ENCODE data around the gene ELMO1.
A peak's percentile ranks its signal among the peaks of the same experiment; 100 is the strongest.

The ELMO1 gene

GRCh38 chr7:37061849-37062559 is 386.7 kb downstream of the ELMO1 start:
- no peak for DNase-seq (ENCODE audit: low read depth in 2 of 2)

GRCh38 chr7:37056234-37056912 is 392.3 kb downstream of the ELMO1 start:
- DNase-seq (ENCODE audit: low read depth in 2 of 2) = no peak

DNA sequence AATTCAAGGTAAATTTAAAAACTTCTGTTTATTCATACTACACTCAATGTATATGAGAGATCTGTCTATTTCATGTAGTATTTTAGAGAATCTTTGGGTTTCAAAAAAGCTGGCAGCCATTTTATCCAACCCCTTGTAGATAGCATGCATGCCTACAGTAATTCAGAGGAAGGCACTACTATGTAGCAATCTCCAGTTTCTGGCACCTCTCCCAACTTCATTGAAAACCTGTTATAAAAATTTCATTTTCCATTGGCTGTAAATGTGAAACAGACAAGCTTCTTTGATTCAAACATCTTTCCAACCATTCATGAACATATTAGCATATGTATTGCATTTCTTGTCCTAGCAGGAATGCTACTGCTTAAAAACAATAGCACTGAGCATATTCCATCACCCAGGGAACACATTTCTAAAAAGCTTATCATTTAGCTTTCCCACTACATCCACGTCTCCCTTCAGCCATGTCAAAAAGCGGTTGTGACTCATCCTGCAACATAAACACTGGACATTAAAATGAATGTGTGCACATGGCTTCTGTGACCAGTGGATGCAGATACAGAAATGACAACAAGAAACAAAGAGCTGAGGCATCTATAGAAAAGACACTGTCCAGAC is 393.9 kb downstream of the ELMO1 start:
- no peak for DNase-seq (ENCODE audit: low read depth in 2 of 2)

- no peak for DNase-seq (ENCODE audit: low read depth in 2 of 2)
Observed at GRCh38 chr7:37052705-37053104, 396.0 kb downstream of the ELMO1 start.

- DNase-seq (ENCODE audit: low read depth in 2 of 2) = no peak
Observed at GRCh38 chr7:37050801-37051200, 397.9 kb downstream of the ELMO1 start.

- no peak for DNase-seq (ENCODE audit: low read depth in 2 of 2)
Observed at GRCh38 chr7:37048674-37049073, 400.0 kb downstream of the ELMO1 start.

GRCh38 chr7:37047260-37047659 is 401.4 kb downstream of the ELMO1 start:
- DNase-seq (ENCODE audit: low read depth in 2 of 2) = no peak

GRCh38 chr7:37046531-37047079 is 402.1 kb downstream of the ELMO1 start:
- no peak for DNase-seq (ENCODE audit: low read depth in 2 of 2)

- DNase-seq (ENCODE audit: low read depth in 2 of 2) = no peak
Observed at GRCh38 chr7:37045681-37046179, 402.9 kb downstream of the ELMO1 start.

- DNase-seq (ENCODE audit: low read depth in 2 of 2) = no peak
Observed at GRCh38 chr7:37041461-37041860, 407.2 kb downstream of the ELMO1 start.

DNA sequence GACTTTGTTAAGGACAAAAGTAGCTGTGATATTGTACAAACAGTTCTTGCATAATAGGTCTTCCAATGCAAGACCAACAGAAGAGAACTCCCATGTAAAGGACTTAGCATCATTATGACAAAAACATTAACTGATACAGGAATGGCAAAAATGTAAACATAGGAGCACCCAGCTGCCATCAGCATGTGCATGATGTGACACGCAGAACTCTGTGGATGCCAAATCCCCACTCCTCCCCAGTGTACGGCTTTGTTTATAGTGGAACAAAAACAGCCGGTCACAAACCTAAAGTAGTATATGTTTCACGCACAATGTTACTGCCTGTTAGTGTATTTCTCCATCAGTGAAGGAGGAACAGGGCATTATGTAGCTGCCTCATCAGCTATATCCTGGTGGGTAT is 408.3 kb downstream of the ELMO1 start:
- no peak for DNase-seq (ENCODE audit: low read depth in 2 of 2)

DNA sequence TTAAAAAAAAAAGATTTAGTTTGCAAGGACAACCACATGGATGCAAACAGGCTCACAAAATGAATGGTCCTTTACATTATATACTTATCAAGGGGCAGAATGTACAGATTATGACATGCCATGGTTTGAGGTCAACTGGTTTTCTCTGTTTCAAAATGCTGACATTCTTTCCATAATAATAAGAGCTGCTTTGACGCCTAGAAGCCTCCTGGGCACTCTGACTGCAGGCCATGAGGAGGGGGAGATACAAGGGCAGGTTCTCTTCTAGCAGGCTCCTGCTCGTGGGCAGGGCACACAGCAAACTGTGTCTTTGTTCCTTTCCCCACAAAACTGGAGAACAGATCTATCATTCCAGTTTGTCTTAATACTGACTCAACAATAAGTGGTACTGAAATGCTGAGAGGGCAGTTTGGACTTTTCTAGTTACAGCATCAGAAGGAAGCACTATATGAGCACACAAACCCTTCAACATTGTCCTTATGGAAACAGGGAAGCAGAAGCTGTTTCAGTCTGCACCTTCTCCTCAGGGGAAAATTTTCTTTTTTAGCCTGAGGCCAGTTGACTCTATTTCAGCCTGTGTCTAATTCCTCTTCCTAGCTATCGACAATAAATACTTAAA is 409.4 kb downstream of the ELMO1 start:
- no peak for DNase-seq (ENCODE audit: low read depth in 2 of 2)

DNA sequence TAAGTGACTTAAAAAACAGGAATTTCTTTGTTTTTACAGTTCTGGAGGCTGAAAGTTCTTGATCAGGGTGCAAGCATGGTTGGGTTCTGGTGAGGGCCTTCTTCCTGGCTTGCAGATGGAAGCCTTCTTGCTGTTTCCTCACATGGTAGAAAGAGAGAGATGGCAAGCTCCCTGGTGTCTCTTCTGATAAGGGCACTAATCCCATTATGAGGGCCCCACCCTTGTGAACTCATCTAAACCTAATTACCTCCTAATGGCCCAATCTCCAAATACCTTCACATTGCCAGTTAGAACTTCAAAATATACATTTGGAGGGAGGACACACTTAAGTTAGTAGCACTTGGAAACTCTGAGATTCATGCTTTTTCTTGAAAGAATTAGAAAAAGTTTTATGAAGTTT is 410.0 kb downstream of the ELMO1 start:
- no peak for DNase-seq (ENCODE audit: low read depth in 2 of 2)

GRCh38 chr7:37037286-37037685 is 411.4 kb downstream of the ELMO1 start:
- no peak for DNase-seq (ENCODE audit: low read depth in 2 of 2)

DNA sequence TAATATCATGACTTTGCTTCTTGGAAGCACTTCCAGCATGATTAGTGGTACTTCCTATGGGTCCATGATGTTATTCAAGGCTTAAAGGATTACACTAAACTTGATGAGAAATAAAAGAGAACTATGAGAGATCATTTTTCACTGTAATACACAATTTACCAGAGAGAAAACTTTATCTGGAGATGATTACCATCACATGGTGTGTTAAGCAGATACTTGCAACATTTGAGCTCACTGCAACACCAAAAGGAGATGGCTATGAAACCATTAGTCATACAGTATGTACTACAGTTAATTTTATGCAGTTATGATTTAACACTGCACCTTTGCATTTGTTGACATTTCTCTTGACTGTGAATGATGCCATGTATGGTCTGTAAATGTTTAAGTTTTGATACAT is 413.0 kb downstream of the ELMO1 start:
- no peak for DNase-seq (ENCODE audit: low read depth in 2 of 2)

DNA sequence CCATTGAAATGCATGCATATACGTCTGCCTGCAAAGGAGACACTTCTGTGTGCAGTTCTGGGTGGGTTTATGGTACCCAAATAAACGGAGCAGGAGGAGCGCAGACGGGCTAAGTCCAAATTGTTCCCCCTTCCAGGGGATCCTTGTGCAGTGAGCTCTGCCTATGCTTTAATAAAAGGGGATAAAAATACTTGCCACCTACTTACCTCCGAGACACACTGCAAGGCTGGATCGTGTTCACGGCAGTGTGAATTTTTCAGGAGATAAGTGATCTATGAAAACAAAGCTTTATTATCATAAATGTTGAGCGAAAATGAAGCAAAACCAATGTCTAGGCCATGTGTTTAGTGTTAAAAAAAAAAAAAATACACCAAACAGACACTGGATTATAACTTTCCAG is 415.5 kb downstream of the ELMO1 start:
- no peak for DNase-seq (ENCODE audit: low read depth in 2 of 2)

GRCh38 chr7:37032258-37032601 is 416.4 kb downstream of the ELMO1 start:
- DNase-seq (ENCODE audit: low read depth in 2 of 2) = no peak

- peak; percentile 23 to 28 for DNase-seq (ENCODE audit: low read depth in 2 of 2)
Observed at GRCh38 chr7:37031571-37032257, 416.9 kb downstream of the ELMO1 start.

DNA sequence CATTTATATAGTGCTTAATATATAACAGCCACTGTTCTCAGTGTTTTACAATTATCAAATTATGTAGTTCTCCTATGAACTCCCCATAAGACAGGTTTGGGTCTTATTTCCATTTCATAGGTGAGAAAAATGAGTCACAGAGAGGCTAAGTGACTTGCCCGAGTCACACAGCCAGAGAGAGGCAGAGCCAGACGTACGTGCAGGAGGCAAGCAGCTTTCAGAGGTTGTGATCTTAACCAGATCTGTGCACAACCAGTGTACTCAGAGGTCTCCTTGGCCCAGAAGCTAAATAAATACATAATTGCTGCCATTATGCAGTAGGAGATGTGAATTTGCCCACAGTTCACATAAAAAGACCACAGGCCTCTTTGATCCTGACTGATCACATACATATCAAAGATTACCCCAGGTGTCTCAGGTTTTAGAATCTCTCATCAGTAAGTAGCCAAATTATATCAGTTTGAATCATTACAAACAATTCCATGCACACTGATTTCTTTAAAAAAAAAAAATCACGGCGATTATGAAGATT is 419.7 kb downstream of the ELMO1 start:
- DNase-seq (ENCODE audit: low read depth in 2 of 2) = peak; percentile 13 to 49

DNA sequence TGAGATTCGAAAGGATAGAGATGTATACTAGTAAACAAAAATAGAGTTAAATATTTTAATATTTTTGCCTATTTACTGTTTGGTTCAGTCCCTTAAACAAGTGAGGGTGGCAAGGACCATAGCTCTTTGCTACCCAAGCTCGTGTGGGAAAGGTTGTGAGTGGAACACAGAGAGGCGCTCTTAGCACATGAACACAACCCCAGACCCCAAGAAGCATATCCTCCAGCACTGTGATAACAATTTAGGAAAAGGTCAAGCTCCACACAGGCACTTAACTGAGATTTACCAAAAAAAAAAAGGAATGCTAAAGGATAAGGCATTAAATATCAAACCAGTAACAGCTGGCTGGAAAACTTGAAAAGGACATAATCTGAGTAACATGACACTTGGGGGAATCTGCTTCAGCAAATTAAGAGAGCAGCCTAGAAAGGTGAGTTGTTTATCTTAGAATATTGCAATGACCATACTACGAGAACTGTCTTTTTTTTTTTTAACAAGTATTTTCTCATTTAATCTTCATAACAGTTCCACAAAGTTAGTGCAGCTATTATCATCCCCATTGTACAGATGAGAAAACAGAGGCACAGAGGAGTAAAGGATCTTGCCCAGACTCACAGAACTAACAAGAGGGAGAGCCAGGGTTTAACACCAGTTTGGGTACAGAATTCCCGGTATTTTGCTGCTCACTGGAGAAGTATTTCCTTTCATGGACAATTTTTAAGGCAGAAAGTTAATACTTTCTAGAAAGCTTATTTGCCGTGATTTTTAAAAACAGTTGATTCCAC is 420.9 kb downstream of the ELMO1 start:
- no peak for DNase-seq (ENCODE audit: low read depth in 2 of 2)

DNA sequence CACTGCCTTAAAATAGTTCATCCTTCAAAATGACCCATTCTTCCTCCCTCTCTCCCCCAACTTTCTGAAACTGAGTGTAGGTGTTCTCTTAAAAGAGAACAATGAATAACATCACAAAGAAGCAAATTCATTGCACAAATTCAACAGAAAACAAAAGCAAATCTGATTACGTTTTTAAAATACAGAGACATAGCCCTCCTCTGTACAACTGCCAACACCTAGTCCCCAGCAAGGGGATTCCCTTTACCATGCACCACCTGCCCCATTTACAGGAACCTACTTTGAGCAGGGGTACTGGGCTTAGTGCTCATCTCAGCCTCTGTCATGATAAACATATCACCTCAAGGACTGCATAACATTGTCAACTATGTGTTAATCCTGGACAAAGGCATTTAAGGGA is 421.6 kb downstream of the ELMO1 start:
- no peak for DNase-seq (ENCODE audit: low read depth in 2 of 2)
